ENCODE data around the gene ELP6.
"Not testable (repeated sequence)": the region's sequence is repeated elsewhere in the genome, so short reads cannot be mapped to it uniquely, and the experiment has no call there.

ELP6 gene

DNA sequence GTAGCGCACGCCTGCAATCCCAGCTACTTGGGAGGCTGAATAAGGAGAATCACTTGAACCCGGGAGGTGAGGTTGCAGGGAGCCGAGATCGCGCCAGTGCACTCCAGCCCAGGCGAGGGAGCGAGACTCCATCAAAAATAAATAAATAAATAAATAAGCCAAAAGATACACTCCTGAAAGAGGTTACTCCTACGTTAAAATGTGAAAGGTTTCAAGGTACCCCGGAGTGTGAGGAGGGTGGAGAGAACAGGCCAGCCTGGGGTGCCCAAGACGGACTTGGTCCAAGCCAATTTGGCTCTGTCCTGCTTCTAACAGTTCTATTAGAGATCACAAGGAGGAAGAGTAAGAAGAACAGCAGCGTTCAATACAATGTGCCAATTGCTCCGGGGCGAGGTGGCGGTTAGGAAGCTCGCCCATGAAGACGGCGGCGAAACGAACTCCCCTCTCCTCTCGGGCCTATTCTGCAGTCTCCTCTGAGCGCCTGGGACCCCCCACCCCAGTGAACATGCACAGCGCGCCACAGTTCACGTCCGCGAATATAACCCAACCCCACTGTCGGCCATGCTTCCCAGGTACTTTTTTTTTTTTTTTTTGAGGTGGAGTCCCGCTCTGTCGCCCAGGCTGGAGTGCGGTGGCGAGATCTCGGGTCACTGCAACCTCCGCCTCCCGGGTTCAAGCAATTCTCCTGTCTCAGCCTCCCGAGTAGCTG lies 942 bp downstream of the ELP6 start:
- peak; percentile 1 for DNase-seq (ENCODE audit: low read depth)

DNA sequence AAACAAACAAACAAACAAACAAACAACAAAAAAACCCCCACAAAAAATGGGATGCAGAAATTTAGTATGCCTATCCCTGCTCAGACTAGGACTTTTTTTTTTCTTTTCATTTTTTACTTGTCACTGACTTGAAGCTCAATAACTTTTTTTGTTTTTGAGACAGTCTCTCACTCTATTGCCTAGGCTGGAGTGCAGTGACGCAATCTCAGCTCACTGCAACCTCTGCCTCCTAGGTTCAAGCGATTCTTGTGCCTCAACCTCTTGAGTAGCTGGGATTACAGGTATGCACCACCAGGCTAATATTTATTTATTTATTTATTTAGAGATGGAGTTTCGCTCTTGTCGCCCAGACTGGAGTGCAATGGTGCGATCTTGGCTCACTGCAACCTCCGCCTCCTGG lies 8.2 kb downstream of the ELP6 start:
- not testable (repeated sequence) for DNase-seq (ENCODE audit: low read depth)

DNA sequence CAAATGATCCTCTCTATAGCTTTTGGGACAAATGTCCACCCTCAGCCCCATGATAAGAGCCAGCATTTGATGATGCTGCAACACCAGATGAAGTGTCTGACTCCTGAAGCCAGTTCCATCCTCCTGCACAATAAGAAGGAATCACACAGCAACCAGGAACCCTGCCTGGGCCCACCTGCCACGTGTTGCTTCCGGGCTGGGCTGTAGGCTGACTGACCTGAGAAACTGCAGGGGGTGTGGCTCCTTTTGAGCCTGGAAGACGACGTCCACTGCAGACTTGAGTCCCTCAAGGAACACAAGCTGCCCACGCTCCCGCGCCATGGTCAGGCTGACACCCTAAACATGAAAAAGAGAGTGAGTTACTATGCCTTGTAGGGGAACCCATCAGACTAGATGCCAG lies 9.4 kb downstream of the ELP6 start:
- no peak for DNase-seq (ENCODE audit: low read depth)

DNA sequence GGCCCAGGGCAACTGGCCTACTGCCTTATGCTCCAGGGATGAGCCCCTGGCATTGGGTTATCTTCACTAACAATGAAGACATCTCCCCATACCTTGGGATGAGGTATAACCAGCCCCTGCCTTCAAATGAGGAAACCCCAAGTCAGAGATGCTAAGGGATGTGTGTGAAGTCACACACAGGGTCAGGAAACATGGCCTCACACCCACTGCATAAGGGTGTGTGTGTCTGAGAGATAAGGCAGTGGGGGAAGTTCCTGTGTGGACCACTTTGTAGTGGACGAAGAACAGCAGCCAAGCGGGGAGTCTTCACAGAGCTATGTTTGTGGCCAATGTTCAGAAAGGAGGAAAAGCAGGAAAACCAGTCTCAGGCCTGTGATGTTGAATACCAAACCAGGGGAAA lies 10.5 kb downstream of the ELP6 start:
- no peak for DNase-seq (ENCODE audit: low read depth)

DNA sequence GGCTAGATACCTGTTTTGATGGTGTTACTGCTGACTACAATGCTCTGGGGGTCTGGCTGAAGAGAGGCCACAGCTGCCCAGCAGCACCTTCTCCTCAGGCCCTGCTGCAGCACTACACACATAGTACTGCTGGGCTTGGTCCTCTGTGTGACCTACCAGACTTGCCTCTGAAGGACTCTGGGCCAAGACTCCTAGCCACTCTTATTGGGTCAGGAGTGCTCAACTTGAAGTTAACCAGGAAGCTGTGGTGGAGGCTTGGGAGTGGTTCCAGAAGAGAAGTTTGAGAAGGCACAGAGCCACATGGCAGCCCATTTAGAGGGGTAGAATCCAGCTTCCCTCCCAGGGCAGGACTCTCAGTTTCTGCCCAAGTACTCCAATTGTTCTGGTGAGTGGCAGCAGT lies 16.6 kb downstream of the ELP6 start:
- DNase-seq (ENCODE audit: low read depth), result no peak

DNA sequence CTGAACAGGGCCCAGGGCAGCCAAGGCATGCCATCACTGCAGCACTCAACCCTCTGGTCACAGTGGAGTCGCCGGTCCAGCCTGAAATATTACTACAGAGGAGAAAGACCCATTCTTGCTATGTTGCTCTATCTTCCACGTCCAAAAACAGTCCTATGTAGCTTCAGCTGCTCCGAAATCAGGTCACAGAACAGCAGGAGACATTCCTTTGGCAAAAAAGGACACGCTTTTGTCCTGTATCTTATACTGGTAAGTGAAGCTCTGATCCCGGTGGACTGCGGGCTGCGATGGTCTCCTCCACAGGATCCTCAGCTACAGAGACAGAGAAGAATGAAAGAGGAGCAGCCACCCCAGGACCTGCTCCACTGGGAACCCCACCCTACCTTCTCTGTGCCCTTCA lies 17.6 kb downstream of the ELP6 start:
- no peak for DNase-seq (ENCODE audit: low read depth)

DNA sequence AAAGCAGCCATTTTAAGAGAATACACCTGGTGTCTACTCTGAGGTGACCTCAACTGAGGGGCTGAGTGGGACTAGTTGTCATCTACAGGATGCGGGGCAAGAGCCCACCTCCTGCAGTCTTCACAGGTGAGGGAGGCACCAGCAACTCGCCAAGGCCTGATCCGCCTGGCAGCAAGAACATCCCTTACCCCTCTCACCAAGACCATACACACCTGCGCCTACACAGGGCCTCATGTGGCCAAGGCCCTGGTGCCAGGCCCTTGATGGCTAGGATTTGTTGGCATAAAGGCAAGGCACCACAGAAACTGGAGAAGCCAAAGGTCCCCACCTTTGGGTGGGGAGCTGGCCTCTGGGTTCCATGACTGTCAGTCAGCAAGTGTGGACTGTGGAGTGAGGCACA lies 18.4 kb downstream of the ELP6 start:
- no peak for DNase-seq (ENCODE audit: low read depth)

DNA sequence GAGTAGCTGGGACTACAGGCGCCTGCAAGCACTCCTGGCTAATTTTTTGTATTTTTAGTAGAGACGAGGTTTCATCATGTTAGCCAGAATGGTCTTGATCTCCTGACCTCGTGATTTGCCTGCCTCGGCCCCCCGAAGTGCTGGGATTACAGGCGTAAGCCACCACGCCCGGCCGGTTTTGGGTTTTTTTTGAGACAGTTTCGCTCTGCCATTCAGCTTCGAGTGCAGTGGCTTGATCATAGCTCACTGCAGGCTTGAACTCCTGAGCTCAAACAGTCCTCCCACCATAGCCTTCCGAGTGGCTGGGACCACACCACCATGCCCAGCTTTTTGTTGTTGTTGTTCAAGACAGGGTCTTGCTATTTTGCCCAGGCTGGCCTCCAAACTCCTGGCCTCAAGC lies 21.7 kb downstream of the ELP6 start:
- DNase-seq (ENCODE audit: low read depth), result no peak

DNA sequence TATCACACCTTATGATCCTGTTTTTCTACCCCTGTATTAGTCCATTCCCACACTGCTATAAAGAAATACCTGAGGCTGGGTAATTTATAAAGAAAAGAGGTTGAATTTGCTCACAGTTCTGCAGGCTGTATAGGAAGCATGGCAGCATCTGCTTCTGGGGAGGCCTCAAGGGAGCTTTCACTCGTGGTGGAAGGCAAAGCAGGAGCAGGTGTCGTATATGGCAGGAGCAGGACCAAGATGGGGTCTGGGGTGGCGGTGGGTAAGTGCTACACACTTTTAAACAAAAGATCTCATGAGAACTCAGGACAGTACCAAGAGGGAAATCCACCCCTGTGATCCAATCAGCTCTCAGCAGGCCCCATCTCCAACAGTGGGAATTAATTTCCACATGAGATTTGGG lies 22.3 kb downstream of the ELP6 start:
- DNase-seq (ENCODE audit: low read depth), result no peak

DNA sequence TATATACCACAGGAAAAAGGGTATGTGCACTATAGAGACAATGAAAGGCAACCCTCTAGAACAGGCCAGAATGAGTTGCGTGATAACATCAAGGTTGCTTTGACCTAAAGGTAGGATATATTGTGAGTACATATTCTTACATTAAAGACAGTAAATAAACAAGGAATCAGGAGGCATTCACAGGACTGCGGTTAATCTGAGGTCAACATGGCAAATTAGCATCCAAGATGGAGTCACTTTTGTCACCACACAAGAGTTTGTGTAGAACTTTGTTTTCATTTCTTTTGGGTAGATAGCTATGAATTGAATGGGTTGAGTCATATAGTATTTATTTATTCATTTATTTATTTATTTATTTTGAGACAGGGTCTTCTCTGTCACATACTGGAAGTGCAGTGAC lies 26.2 kb downstream of the ELP6 start:
- no peak for DNase-seq (ENCODE audit: low read depth)

DNA sequence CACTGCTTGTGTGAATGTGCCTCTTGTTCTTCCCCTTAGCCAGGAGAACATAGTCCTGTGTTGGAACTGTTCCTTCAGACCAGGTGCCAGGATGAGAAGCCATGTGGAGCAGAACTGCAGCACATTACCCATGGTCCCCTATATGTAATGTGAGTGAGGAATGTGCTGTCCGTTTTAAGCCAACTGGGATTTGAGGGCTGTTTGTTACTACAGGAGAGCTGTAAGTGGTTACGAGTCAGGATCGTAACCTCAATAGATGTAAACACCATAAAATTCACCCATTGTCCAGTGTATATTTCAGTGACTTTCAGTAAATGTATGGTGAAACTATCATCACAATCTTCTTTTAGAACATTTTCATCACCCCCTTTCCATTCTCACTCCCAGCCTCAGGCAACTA lies 27.7 kb downstream of the ELP6 start:
- DNase-seq (ENCODE audit: low read depth), result no peak

DNA sequence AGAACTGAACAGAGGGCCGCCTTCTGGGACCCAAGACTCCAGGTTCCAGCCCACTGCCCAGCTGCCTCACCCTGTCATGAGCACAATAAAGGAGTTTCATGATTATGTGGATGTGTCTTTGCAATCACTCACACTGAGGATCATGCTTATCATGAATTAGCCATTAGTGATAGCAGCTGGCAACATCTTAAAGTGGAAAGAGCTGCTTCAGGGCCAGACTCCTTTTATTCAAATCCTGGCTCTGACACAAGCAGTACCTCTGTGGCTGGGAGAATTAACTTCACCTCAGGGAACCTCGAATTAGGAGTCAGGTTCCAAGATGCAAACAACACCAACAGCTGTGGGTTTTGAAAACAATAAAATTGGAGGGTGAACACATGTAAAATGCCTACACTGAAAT lies 31.1 kb downstream of the ELP6 start:
- no peak for DNase-seq (ENCODE audit: low read depth)

DNA sequence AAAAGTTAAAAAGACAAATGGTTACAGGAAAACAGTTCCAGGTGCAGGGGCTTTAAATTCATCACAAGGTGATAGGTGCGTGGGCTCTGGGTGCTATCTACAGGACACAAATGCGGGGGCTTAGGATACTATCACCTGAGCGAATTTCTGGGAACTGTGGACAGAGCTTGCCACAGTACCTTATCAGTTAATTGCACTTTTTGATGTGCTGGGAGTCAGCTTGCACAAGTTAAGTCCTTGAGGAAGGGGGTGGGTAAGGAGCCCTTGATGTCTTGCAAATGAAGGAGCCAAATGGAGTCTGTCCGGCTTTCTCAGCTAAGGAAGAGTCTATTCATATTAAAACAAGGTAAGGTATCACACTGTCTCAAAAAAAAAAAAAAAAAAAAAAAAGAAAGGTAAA lies 31.7 kb downstream of the ELP6 start:
- not testable (repeated sequence) for DNase-seq (ENCODE audit: low read depth)

DNA sequence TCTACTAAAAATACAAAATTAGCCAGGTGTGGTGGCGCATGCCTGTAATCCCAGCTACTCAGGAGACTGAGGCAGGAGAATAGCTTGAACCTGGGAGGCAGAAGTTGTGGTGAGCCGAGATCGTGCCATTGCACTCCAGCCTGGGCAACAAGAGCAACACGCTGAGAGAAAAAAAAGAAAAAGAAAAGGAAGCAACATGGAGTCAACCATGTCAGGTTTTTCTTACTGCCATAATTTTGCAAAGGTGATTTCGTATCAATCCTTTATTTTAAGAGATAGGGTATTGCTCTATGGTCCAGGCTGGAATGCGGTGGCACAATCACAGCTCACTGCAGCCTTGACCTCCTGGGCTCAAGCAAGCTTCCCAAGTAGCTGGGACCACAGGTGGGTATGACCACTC lies 33.2 kb downstream of the ELP6 start:
- DNase-seq (ENCODE audit: low read depth), result not testable (repeated sequence)

DNA sequence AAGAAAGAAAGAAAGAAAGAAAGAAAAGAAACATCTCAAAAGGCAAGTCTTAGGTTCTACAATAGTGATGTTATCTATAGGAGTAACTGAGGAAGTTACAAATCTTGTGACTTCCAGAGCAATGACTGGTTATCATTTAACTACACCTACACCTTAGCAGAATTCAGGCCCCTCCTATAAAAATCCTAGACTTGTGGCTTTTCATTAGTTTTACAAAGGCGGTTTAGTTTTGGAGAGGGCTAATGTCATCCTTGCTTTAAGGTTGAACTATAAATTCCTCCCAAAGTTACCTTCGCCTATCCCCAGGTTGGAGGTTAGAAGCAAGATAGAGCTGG lies 33.7 kb downstream of the ELP6 start:
- no peak for DNase-seq (ENCODE audit: low read depth)

DNA sequence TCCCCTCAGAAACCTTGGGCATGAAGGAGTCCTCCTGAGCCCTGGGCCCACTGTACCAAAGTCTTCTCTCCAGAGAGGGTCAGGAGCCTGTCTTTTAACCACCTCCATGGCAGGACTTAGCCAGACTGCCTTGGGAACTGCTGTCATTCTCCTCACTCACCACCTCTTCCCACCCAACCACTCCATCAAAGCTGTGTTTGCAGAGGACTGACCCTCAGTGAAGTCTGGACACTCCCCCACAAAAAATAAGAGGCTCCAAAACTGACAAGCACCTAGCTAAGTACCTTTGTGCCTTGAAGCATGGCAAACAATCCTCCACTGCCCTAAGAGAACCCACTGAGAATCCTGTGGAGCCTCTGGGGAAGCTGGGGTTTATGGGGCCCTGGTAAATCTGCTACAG lies 35.5 kb downstream of the ELP6 start:
- DNase-seq (ENCODE audit: low read depth), result no peak

DNA sequence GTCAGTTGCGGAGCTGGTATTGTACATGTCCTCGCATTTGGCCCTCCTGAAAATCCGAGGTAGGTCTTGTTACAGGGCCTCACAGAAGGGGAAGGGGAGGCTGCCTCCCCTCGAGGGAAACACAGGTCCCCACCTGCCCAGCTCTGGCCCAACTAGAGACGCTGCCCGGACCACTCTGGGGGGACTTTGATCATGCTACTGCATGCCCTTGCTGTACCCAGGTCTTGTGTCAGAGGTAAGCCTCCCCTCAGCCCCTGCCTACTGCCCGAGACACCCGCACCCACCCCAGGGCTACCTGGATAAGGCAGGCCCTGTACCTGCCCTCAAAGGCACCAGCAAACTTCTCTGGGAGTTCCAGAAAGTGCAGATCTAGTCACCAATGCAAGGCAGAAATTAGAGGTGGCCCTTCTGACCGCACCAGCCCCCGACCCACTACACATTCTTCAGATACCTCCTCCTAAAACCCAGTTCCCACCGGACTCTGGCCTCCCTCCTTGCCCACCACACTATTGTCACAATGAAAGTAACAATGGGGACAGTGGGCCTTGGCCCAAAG lies 36.8 kb downstream of the ELP6 start:
- no peak for DNase-seq (ENCODE audit: low read depth)

DNA sequence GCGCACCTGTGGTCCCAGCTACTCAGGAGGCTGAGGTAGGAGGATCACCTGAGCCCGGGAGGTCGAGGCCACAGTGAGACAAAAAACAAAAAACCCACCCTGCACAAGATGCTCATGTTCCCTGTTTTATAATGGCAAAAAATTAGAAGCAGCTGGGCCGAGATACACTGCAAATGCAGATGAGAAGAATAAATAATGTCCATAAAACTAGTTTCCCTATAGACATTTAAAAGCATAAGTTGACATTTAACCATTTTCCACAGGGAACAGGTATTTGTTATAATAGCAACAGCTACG lies 37.2 kb downstream of the ELP6 start:
- DNase-seq (ENCODE audit: low read depth), result no peak

DNA sequence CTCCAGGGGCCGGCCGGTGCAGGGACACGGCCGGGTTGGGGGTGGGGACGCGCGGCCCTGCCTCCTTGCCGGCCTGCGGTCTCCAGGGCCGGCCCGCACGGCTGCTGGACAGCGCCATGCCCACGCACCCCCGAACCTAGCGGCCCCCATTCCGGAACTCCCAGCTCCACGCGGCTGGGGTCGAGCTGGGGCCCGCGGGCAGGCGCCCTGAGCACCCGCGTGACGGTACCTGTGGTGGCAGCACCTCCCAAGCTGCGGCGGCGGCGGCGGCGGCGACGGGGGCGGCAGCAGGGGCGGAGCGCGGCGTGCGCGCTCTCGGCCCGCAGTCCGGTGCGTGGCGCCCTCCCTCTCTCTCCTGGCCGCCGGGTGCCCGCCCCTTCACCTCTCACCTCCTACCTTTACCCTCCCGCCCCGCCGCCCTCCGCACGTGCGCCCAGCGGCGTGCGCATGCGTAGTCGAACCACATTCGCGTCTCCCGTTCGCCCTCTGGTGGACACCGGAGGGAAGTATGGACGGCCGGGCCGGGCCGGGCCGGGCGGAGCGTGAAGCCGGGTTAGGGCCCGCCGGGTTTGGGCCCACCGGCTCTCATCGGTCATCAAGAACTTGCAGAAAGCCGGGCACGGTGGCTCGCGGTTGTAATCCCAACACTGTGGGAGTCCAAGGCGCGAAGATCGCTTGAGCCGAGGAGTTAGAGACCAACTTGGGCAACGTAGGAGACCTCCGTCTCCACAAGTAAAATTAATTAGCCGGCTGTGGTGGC lies 37.8 kb downstream of the ELP6 start, which contains the start of gene SCAP:
Gene SCAP (minus strand): TSS at position 372 of the 760 bp plus-strand sequence. CDS start 32,948 bp downstream, outside the sequence.
- peak; percentile 92 for DNase-seq (ENCODE audit: low read depth)

DNA sequence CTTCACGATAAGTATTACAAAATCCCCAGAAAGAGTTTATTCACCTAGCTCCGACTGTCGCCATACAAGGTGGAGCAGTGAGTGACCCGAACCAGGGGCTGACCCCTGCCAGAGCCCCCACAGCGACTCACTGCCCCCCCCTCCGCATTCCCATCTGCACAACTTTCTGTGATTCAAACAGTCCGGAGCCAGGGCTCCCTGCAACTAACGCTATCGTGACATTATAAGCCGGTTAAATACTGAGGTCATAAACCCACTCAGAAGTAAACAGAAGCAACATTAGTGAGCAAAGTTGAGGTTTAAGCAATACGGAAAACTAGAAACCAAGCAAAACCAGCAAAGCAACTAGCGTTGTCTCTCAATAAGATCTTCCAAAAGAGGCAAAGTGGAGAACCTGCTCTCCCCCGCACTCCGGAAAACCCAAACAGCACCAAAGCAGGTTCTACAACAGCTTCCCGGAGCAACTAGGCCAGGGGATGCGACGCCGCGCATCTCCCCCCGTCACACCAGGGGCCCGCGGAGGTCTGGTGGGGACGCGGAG lies 38.4 kb downstream of the ELP6 start:
- DNase-seq (ENCODE audit: low read depth), result peak; percentile 13

DNA sequence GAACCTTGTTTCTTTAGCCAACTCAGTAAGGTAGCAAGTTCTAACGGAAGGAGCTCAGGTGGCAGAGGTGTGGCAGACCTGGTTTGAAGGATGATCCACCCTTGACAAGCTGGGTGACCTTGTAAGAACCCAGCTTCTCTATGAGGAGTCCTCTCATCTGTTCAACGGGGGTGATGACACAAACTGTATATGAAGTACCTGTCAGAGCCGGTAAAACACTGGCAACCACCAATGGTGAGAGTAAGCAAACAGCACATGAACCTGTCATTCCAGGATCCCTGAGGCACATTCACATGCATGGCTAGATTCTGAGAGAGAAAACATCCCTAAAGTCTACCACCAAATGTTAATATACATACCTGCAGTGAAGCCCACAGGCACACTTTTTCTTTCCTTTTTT lies 40.1 kb downstream of the ELP6 start:
- DNase-seq (ENCODE audit: low read depth), result no peak

DNA sequence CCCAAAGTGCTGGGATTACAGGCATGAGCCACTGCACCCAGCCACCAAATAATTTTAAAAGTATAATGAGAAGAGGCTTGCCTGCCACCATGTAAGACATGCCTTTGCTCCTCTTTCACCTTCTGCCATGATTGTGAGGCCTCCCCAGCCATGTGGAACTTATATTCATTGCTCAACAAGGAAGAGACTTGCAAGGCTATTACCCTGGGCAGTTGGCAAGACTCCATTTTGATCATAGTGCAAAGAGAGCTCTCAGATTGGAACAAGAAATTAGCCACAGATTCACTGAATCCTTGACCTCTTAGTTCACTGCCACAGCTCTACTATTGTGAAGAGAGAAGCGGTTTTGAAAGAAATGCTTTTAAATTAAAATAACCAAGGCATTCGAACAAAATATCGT lies 43.9 kb downstream of the ELP6 start:
- DNase-seq (ENCODE audit: low read depth), result no peak

DNA sequence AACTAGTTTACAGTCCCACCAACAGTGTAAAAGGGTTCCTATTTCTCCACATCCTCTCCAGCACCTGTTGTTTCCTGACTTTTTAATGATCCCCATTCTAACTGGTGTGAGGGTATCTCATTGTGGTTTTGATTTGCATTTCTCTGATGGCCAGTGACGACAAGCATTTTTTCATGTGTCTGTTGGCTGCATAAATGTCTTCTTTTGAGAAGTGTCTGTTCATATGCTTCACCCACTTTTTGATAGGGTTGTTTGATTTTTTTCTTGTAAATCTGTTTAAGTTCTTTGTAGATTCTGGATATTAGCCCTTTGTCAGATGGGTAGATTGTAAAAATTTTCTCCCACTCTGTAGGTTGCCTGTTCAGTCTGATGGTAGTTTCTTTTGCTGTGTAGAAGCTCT lies 45.2 kb downstream of the ELP6 start:
- DNase-seq (ENCODE audit: low read depth), result not testable (repeated sequence)

All from T follicular helper cell (primary cell).